ENCODE measurements around the gene ACOX3.
"Not testable (repeated sequence)": the region's sequence is repeated elsewhere in the genome, so short reads cannot be mapped to it uniquely, and the experiment has no call there.

The ACOX3 gene

DNA sequence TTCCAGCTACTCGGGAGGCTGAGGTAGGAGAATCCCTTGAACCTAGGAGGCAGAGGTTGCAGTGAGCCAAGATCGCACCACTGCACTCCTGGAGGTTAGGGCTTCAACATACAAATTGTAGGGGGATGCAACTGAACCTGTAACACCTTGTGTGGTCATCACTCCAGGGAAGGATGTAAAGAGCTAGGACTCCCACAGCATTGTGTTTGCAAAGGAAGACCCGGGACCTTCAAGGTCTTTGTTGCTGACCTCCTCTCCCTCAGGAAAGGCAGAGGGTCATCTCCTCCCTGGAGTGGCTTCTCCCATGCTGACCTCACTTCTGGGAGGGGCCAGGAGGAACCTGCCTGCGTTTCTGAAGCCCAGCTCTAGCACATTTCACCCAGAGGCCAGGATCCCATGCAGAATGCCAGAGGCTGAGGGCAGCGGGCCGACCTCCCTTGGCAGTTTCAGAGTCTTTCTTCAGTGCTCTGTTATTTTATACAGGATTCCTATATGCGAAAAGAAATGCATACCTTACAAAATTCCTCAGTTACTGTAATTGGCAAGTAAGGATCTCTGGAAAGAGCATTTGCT, 90.8 kb downstream of the ACOX3 start:
- no peak for DNase-seq

DNA sequence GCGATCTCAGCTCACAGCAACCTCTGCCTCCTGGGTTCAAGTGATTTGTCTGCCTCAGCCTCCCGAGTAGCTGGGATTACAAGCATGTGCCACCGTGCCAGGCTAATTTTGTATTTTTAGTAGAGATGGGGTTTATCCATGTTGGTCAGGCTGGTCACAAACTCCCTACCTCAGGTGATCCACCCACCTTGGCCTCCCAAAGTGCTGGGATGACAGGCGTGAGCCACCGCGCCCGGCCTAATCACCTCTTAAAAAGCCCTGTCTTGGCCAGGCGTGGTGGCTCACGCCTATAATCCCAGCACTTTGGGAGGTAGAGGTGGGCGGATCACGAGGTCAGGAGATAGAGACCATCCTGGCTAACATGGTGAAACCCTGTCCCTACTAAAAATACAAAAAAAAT, 91.3 kb downstream of the ACOX3 start:
- DNase-seq = not testable (repeated sequence)

DNA sequence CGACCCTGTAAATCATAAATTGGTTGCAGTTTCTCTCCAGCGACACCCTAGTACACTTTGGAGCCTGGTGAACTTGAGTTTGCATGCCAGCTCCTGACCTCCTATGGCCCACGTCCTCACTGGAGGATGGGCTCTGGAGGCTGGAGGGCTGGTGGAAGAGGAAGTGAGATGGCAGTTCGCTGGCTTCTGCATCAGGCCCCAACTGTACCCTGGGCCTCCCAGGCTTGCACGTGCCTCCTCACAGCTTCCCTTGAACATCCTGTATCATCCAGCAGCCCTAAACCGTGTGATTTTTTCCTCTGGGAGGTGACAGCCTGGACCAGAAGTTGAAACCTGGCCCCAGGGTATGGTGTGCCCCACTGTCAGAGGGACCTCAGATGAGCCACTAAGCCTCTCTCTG, 92.5 kb downstream of the ACOX3 start:
- DNase-seq = no peak

DNA sequence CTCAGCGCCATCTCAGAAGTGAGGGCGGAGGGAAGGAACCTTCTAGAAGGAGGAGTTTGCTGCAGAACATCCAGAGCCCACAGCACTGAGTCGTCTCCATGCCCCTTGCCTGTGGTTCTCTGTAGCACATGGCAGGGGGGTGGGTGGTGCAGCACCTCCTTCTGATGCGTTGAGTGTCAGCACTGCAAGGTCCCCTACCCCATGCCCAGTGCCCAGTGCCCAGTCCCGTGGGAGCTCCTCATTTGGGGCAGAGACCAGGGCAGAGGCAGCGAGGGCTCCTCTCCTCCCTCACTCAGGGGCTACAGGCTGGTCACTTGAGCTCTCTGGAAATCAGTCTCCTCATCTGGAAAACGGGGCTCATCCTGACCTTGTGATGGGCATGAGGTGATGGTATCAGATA, 92.9 kb downstream of the ACOX3 start:
- no peak for DNase-seq

DNA sequence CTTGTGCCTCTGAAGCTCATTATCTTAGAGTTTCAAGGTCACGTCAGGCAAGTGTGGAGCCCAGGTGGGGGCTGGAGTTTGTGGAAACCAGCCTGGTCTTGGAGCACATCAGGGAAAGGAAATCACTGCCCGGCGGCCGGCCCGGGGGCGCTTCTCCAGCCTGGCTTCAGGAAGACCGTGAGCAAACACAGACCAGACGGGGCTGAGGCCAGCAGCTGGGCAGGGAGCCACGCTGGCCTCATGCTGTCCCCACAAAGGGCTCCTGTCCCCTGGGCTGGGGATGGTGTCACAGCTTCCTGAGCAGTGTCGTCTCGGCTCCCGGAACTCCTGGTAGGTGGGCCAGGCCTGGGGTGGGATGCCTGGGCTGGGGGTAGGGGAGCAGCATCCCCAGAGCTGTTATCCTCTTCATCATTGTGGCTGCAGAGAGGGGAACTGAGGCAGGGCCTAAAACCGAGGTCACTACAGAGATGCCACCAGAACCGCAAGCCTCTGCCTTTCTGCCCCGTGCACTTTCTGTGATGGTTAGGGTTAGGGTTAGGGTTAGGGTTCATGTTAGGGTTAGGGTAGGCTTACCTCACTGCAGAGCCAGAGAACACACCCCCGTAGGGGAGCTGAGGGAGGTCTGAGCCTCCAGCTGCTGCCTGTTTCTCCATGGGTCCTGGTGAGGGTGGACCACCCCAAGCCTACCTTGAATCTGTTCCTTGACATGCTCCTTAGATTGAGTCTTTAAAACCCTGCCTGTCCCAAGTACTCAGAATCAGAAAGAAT, 93.5 kb downstream of the ACOX3 start:
- no peak for DNase-seq

DNA sequence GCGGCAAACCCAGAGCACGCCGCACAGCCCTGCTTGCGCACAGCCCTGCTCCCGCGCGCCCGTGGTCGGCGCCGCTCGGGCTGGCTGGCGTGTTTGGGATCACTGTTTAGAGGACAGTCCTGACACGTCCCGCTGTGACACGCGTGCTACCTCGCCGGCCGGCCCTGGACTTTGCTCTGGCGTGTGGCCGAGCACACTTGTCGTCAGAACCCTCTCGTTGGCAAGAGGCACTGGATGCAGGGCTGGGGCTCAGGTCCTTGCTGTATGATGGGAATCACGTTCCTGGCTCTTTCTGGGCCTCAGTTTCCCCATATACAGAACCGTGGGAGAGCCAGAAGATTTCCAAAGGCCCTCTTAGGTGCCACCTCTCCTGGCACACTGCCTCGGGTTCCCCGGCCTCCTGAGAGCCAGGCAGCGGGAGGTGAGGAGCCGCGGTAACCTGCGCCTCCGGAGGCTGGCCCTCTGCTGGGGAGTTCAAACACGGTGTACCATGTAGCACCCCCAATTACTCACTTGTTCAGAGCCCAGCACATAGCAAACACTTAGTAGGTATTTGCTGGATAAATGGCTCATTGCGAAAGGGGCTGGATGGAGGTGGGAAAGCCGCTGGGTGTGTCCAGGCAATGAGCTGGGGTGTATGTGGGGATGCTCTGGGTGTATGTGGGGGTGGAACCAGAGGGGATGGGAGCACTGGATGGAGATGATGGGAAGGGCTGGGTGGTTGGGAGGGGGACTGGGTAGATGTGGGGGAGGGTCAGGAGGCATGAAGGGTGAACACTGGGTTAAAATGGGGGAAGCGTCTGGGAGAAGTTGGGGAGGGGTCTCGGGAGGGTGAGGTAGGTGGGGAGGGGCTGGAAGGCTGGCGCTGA, 94.3 kb downstream of the ACOX3 start:
- DNase-seq = no peak

DNA sequence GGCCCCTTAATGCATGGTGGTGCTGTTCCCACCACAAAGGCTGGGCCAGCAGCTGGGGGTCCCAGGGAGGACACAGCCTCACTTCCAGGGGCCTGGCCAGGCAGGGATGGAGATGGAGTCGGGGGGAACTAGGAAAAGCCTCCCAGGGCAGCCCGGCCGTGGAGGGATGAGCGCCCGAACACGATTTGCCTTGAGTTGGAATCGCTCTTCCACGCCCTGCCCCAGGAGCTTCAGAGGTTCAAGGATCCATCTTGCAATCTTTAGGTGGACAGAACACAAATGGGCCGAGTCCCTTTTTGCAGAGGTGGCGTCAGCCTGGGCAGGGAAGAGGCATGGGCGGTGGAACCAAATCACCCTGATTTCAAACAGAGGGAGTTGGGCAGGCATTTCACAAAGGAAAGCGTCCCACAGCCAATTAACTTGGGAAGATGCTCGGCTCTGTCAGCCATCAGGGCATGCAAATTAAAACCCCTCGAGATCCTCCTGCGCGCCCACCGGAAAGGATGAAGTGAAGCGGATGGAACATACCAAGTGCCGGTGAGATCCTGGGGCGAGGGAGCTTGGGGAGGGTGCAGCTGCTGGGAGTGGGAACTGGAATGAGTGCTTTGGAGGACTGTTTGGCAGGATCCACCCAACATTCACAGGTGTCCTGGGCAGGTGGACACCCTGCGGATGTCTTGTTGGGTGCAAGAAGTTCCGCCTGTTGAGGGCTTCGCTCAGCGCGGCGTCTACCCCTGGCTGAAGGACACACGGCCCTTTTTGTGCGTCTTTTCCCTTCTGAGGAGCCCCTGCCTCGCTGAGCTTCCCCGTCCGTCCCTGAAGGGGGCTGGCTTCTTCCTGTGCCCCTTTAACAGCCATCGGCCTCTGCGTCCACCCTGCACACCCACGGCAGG, 95.2 kb downstream of the ACOX3 start:
- DNase-seq = no peak

DNA sequence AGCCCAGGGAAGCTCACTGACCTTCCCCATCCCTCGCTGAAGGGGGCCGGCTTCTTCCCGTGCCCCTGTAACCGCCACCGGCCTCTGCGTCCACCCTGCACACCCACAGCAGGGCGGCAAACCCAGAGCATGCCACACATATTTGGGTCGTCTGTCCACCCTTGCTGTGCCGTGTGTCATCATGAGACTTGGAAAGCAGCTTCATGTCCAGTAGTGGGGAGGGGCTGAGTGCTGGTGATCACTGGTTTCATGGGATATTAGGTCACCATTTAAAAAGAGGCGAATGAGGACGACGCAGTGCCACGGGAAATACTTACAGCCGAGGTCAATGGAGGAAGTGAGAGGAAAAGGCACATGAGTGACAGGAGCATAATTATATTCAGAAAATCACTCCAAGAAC, 96.1 kb downstream of the ACOX3 start:
- no peak for DNase-seq

DNA sequence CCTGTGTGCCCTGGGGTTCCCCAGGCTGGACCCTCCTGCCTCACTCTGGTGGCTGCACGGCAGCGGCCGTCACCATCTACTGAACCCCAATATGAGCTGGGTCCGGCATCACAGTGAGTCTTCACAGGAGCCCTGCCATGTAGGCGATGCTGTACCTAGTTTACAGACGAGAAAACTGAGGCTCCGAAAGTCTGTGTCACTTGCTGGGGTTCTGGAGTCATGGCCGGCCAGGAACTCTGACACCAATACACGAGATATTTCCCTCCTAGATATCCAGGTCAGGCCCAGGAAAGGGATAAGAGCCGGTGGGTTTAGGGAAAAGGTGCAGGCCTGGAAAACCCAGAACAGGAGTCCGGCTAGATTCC, 96.6 kb downstream of the ACOX3 start:
- DNase-seq = no peak

DNA sequence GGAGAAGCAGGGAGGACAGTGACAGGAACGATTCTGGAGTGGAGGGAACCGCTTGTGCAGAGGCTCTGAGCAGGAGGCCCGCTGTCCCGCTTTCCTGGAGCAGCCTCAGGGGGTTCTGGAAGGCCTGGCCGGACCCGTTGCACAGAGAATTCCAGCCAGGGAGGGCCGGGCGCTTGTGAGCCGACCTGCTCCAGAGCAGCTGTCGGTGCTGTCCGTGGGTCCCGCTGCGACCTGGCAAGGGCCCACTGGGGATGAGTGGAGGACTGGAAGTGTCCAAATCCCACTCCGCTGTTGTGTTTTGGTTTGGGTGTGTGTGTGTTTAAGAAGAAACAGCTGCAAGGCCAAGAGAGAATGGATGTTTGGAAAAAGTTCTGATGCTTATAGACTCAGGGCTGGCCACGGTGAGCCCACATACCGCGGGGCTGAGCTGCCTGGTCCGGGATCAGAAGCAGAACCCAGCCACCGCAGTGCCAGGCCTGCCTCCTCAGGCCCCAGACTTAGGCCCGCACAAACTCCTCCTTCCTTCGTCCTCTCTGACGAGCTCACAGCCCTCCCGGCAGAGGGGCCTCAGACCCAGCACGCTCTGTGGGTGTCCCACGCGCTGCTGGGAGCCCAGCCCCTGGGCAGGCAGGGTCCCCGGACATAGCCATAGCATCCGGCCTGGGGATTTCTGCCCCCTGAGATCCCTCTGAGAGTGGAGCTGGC, 97.1 kb downstream of the ACOX3 start:
- no peak for DNase-seq

DNA sequence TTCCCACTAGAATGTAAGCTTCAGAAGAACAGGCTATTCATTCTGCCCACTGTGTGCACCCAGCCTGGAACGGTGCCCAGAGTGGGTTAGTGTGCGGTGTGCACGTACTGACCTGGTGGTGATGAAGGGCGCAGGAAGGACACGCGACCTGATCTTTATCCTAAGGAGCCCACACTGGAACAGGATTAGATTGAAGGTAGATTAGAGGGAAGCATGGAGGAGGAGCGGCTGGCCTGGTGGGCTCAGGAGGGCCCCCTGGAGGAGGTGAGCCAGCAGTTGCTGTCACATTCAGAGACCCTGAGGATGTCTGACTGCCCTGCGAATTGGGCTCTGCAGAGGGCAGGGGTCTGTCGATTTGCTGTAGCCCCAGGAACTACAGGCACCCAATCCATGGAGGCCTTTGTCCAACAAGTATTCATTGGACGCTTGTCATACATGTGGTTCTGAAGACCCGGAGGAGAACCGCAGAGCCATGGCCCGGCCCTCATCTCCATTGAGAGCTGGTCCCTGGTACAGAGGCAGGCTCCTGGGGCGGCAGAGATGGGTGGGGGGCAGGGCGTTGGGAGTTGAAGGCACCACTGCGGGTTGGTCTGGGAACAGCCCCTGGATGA, 97.8 kb downstream of the ACOX3 start:
- DNase-seq = no peak

DNA sequence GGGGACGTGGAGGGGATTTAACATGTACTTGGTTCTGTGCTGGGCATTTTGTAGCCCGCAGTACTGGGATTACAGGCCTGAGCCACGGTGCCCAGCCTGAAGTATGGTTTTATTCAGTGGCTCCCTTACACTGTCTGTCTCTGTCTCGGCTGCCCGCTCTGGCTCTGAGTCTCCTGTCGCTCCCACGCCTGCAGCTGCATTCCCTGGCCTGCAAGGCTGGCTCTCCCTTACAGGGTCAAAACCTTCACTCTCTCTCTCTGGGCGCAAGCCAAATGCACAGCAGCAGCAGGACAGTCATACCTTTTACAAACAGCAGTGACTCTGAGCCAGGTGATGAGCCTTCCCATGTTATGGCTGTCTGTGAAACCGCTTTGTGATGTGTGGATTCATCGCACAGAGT, 98.8 kb downstream of the ACOX3 start:
- no peak for DNase-seq

DNA sequence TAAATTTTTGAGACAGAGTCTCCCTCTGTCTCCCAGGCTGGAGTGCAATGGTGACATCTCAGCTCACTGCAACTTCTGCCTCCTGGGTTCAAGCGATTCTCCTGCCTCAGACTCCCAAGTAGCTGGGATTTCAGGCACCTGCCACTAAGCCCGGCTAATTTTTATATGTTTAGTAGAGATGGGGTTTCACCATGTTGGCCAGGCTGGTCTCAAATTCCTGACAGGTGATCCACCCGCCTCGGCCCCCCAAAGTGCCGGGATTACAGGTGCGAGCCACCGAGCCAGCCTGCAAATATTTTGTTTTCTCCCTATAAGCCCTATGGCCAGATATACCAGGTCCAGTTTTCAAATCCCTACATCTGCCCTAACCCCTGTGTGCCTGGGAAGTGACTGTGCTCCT, 99.2 kb downstream of the ACOX3 start:
- DNase-seq = not testable (repeated sequence)

DNA sequence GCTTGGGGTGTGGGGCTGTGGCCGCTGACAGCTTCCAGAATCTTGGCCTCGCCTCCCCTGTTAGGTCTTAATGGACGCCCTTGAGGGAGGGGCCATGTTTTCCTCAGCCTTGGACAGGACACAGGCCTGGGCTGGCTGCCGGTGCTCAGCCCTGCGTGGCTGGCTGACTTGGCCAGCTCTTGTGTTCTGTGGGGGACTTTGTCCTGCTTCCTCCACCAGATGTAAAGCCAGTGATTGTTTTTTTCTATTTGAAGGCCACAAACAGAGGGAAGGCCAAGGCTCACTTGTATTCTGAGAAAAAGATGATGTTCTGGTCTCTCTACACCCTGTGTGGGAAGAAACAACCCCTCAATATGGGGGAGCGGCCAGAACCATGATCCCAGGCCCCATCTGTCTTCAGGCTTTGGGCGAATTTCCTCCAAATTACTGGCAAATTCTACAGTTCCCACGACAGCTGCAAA, 99.7 kb downstream of the ACOX3 start:
- no peak for DNase-seq

DNA sequence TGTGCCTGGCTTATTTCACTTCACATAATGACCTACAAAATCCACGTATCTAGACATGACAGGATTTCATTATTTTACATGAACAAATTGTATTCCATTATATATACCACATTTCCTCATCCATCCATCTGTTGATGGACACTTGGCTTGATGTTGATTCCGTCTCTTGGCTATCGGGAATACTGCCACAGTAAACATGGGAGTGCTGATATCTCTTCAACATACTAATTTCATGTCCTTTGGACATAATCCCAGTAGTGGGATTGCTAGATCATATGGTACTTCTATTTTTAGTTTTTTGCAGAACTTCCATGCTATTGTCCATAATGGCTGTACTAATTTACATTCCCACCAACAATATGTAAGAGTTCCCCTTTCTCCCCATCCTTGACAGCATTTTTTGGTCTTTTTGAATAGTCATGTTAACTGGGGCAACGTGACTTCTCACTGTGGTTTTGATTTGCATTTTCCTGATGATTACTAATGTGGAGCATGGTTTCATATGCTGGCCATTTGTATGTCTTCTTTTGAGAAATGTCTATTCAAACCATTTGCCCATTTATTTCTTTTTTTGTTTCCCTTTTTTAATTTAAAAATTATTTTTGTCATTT, 102.1 kb downstream of the ACOX3 start:
- no peak for DNase-seq

DNA sequence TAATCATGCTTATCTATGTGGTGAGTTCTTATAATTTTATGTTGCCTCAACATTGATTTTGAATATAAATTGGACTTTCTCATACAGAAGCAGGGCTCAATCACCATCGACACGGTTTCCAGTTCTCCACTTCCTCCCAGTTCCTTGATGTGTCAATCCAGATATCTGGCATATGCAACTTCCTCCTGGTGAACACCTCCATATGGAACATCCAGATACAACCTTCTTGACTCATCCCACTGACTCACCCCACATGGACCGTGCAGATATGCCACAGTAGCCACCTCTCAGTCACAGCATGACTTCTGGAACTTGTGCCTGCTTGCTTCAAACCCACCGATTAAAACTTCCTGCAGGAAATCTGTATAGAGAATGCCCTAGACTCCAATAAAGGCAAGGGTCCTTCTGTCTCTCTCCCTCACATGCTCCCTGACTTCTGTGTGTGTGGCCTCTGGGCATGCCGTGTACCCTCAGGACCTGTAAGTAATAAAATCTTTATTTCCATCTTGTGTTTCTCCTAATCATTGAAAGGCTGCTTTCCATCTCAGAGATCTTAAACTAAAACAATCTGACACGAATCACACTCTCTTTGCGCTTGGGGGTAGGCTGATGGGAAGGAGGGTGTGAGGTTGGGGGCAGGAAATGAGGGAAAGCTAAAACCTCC, 104.0 kb downstream of the ACOX3 start:
- no peak for DNase-seq

DNA sequence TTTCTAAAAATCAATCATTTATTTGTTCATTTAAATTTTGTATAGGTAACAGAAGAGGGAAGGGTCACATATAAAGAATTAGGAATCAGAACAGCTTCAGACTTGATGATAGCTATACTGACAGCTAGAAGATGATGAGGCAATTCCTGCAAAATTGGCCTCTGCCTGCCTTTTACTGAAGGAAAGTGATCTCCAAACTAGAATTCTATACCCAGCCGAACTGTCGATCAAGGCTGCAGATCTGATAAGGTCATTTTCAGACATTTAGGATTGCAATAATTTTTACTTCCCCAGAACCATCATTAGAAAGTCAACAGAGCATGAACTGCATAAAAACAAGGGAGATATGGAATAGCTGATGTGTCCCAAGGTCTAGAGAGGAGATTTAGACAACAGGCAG, 104.7 kb downstream of the ACOX3 start:
- no peak for DNase-seq

DNA sequence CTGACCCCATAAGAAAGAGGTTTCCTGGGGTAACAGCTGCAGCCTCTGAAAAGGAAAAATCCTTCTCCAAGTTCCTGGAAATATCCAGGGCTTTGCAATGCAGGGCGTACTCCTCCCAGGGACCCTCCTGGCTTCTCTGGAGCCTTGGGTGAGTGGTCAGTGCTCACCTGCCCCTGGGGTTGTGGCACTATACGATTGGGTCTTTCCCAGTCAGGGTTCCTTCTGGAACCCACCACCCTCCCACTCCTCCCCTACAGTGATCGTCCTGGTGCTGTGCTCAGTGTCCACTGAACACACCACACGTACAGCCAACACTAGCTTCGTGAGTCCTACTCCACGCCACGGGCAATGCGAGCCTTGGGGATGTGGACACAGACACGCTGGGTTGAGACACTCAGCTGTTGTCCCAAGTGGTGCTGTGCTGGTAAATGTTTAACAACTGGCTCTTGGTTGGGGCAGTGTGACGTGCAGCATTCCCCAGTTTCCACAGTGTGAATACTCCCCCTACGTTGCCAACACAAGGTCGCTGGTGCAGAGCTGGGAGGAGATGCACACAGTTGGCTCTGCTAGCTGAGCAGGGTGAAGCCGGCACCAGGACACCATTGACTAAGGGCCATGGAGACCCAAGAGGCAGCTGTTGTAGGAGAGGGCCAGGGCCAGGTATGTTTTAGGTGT, 105.6 kb downstream of the ACOX3 start:
- no peak for DNase-seq

DNA sequence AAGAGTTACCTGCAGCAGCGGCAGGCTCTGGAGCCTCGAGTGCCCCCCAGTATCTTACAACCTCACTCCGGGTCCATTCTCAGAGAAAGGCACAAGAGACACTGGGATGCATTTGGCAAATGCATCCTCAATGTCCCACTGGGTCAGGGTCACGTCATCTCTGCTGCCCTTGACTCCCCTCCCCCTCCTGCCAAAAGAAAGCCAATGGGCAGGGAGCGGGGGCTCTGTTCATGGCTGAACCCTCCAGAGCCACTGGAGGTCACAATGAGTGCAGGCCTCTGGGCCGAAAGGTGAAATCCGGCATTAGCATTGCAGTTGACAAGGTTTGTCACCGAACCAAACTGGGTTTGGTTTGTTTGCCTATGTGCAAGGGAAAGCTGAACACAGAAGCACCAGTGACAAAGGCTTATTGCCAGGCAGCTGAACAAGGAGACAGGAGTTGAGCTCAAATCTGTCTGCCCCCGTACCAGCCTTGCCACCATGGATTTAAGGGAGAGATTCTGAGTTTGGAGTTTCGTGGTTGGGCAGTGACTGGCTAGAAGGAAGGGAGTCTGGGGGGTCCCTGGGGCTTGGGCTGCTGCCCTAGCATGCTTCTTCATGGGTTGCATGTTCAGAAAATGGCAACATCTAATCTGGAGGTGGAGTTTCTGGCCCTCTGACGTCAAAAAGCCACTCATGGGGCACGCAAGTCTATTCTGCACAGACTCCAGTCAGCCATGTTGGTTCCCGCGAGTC, 106.6 kb downstream of the ACOX3 start:
- no peak for DNase-seq

All from CD4-positive, alpha-beta T cell treated with Interleukin-1 beta for 1 hour (primary cell).